GM13977 (cell line): ENCODE data around the gene MYO5B.

Experiments used
- DNase-seq: peaks from one replicate; pipeline ENCODE4 v3.0.0; 2012; ENCODE audit warnings: low spot score
- in situ Hi-C: fragments of 300-500 bp; cut with MboI; formaldehyde crosslinking; loops from one replicate; pipeline ENCODE4 v1.12.0; 2022; ENCODE audit warnings: low sequenced_read_pairs, low pct_unique_long_range_greater_than_20kb, mixed read lengths, inconsistent platforms; ENCODE audit not compliant: unreplicated experiment
- TF ChIP-seq, protein P1 (sequence below): IDR thresholded peaks from 2 replicates; pipeline ENCODE4 v1.5.1; 2012; ENCODE audit warnings: mild to moderate bottlenecking, control low read depth; ENCODE audit not compliant: insufficient read depth; ENCODE audit errors: extremely low read depth, missing control alignments

Gene MYO5B

DNA sequence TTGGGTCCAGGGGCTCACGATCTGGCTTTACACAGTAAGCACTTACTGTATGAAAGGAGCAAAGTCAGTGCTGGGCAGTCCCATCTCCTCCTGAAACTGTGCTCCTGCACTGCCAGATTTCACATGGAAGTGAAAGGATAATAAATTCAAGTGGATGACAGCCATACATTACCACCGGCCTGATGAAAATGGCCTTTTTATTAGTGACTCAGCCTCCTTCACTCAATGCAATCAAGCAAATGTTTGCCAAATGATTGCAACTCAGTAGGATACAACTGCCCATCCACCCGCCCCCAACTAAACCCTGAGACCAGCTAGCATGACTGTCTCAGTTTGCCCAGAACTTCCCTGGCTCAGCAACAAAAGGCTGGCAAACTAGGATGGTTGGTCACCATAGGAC lies 77.1 kb downstream of the MYO5B start:
- in situ Hi-C loops = no loop called here
- DNase-seq = no peak
- TF ChIP-seq, protein P1, sequence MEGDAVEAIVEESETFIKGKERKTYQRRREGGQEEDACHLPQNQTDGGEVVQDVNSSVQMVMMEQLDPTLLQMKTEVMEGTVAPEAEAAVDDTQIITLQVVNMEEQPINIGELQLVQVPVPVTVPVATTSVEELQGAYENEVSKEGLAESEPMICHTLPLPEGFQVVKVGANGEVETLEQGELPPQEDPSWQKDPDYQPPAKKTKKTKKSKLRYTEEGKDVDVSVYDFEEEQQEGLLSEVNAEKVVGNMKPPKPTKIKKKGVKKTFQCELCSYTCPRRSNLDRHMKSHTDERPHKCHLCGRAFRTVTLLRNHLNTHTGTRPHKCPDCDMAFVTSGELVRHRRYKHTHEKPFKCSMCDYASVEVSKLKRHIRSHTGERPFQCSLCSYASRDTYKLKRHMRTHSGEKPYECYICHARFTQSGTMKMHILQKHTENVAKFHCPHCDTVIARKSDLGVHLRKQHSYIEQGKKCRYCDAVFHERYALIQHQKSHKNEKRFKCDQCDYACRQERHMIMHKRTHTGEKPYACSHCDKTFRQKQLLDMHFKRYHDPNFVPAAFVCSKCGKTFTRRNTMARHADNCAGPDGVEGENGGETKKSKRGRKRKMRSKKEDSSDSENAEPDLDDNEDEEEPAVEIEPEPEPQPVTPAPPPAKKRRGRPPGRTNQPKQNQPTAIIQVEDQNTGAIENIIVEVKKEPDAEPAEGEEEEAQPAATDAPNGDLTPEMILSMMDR = no peak

DNA sequence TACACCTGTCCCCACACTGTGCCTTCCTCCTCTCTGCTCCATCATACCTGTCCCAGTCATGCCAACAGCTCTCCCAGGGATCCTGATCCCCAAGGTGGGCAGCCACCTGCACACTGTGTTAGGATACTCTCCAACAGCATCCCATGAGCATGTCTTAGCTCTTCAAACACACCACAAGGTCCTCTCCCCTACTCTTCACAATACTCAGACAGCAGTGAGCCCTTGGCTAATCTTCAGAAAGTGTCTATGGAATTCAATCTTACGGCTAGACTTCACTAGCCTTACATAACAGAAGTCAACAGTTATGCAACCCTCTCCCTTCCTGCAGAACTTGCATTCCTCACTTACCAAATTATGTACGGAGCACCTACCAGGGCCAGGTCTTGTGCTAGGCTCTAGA lies 79.9 kb downstream of the MYO5B start:
- no peak for DNase-seq
- in situ Hi-C loops = no loop called here
- TF ChIP-seq, protein P1 = no peak

DNA sequence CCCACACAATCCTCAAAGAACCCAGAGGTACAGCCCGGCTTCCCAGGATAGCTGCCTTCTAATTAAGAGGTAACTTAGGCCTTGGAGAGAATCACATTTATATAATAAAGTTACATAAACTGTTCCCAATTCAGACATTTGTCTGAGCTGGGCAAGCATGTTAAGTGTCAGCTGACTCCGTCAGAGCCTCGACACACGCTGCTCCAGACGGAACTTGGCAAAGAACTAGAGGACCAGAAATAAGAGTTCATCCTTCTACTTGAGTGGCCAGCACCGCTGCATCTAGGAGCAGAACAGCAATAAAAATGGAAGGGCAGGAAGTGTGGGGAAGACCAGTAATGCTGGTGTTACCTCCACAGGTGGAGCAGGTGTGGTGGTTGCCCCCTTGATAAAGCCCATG lies 80.5 kb downstream of the MYO5B start:
- DNase-seq = no peak
- TF ChIP-seq, protein P1 = no peak
- in situ Hi-C loops = no loop called here

DNA sequence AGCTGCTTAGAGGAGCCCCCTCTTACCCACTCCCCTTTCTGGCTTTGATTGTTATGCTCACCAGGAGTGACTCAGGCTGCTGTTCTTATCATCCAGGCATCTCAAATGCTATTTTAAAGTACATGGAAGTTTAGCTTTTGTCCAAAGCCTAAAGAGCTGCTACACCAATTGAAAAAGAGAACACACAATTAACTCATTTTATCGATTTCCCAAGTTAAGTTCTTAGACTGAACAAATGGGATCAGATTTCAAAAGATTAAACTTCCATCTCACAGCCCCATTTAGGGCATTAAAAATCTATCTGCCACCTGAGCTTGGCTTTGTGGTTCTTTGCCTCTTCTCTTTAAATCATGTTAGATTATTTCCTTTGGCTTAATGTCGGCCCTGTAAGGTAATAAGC lies 81.2 kb downstream of the MYO5B start:
- in situ Hi-C loops = no loop called here
- TF ChIP-seq, protein P1 = no peak
- DNase-seq = no peak

DNA sequence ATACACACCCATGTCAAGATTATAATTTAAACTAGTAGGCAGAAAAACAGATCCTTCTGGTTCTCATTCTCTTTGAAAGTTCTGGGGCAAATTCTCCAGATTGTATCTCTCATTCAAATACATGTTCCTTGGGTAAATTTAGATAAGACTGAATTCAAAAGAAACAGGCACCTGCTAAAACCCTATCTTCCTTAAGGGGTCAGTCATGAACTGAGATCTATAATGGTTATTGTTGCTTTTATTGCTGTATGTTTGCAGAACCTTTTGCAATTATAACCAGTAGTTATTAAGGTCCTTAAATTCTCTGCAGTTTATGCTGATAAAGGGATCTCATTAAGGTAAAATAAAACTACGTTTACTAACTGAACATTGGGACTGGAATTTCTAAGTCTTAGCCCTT lies 83.5 kb downstream of the MYO5B start:
- peak; percentile 21 for DNase-seq
- TF ChIP-seq, protein P1 = peak; percentile 6
- in situ Hi-C loops = no loop called here

DNA sequence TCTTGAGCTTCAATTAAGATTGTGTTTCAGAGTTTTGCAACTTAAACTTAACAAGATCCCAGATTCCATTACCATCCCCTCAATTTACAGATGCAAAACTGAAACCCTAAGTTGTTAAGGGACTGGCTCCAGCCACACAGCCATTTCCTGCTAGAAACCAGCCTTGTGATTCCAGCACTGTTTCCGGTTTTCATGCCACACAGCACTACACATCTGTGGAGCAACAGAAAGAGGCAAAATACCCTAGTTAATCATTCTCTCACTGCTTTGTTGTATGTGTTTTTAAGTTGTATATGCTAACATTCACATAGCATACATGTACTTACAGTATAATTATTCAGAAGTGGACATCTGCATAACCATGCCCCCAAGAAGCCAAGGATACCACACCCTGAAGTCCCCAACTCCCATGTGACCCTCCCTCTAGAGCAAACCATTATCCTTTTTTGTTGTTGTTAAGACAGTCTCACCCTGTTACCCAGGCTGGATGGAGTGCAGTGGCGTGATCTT lies 87.4 kb downstream of the MYO5B start:
- no peak for DNase-seq
- TF ChIP-seq, protein P1 = no peak
- in situ Hi-C loops = no loop called here

DNA sequence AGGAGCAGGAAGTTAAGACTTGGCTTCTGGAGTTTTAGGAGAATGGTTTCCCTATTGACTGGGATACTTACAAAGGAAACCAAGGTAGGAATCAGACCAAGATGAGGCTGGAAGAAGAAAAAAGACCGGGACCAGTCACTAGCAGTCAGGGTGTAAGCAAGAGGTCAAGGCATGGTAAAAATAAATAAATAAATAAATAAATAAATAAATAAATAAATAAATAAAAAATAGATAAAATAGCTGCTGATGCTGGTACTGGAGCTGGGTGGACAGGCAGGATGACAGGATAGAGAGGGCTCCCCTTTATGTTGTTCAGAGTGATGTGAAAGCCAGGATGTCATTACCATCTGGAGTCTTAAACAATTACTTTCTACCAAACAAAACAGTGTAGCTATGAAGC lies 89.9 kb downstream of the MYO5B start:
- in situ Hi-C loops = no loop called here
- TF ChIP-seq, protein P1 = no peak
- DNase-seq = no peak
